ENCODE results near the gene SEMA3F. TPM values are rescaled to one million over a fixed set of nuclear protein-coding genes. Genes with fewer than 3 reads are reported as not detected.

SEMA3F gene
- total RNA-seq, 6 experiments from 2014 or later, result 20.5 to 35.6 (median 22.8) TPM

DNA sequence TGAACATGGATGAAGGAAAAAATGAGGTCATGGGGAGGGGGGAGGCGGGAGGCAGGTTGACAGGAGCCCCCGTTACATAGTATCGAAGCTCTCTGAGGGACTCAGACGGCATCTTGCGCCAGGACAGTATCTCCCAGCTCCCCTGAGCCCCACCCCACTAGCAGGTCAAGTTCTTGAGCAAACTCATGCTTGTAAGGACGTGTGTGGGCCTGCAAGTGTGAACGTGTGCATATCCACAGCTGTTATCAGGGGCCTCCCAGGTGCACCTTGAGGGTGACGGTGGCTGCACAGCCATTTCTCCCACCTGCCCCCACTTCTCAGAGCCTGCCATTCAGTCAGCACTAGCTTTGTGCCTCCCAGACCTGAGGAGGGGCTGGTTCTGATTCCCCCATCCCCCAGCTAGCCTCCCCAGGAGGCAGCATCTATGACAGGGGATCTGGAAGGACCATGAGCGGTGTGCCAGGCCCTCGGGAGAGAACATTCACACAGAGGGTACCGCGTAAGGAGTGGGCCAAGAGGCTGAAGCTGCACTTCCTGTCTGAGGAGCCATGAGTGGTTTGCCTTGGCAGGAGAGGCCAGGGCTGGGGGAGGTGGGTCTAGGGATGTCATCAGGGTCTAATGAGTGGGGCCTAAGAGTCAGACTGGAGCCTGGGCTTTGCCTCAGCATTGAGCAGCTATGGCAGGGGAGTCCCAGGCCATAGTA, 2.9 kb downstream of the SEMA3F start:
- TF ChIP-seq, protein P1, sequence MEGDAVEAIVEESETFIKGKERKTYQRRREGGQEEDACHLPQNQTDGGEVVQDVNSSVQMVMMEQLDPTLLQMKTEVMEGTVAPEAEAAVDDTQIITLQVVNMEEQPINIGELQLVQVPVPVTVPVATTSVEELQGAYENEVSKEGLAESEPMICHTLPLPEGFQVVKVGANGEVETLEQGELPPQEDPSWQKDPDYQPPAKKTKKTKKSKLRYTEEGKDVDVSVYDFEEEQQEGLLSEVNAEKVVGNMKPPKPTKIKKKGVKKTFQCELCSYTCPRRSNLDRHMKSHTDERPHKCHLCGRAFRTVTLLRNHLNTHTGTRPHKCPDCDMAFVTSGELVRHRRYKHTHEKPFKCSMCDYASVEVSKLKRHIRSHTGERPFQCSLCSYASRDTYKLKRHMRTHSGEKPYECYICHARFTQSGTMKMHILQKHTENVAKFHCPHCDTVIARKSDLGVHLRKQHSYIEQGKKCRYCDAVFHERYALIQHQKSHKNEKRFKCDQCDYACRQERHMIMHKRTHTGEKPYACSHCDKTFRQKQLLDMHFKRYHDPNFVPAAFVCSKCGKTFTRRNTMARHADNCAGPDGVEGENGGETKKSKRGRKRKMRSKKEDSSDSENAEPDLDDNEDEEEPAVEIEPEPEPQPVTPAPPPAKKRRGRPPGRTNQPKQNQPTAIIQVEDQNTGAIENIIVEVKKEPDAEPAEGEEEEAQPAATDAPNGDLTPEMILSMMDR (IDR thresholded peaks at IDR 0.05), result no peak
- peak overlapping the region; percentile 67 for H3K27ac Mint-ChIP-seq
- no peaks in the 10 kb centered on the region for H3K9me3 Mint-ChIP-seq
- H3K4me1 Mint-ChIP-seq (ENCODE audit: low read depth), result peaks cover 60% of the 10 kb centered on the region
- H3K4me3 Mint-ChIP-seq, result no peak overlapping the region; the same call in 1 of the 2 replicates
- no peaks in the 10 kb centered on the region for H3K36me3 Mint-ChIP-seq (ENCODE audit: low read depth)
- DNase-seq, result no peak
- H3K27me3 Mint-ChIP-seq (ENCODE audit: insufficient read depth), result peaks cover 6% of the 10 kb centered on the region

DNA sequence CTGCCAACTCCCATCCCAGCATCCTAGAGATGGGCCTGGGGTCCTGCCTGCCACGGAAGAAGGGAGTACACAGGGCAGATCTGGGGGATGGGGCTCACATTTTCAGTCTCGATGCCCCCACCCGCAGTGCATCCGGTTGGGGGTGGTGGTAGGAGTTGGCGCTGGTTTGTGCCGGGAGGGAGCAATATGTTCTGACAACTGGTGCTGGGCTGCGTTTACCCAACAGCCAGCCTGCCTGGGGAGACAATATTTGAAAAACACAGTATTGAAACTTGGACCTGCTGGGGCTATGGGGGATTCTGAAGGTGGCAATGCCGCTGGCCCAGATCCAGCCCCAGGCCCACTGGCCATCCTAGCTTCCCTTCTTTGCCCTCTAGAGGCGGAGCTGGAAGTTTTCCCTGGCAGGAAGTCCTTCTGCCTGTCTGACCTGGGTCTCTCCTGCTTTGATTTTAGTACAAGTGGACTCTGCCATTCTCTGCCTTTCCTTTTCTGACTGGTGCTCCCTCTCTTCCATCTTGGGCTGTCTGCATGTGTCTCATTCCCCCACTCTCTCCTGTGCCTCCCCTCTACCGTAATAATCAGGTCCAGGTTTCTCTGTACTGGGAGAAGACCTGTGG, 3.5 kb downstream of the SEMA3F start:
- no peak for DNase-seq
- Mint-ChIP-seq H3K9me3 (no peaks in the 10 kb centered on the region), H3K4me3 (no peak overlapping the region), H3K36me3 (ENCODE audit: low read depth) (no peaks in the 10 kb centered on the region), H3K27ac (peak overlapping the region; percentile 49), H3K27me3 (ENCODE audit: insufficient read depth) (peaks cover 5% of the 10 kb centered on the region), H3K4me1 (ENCODE audit: low read depth) (peaks cover 66% of the 10 kb centered on the region)
- TF ChIP-seq, protein P1 (IDR thresholded peaks at IDR 0.05), result no peak; the same call in 1 of the 2 replicates

DNA sequence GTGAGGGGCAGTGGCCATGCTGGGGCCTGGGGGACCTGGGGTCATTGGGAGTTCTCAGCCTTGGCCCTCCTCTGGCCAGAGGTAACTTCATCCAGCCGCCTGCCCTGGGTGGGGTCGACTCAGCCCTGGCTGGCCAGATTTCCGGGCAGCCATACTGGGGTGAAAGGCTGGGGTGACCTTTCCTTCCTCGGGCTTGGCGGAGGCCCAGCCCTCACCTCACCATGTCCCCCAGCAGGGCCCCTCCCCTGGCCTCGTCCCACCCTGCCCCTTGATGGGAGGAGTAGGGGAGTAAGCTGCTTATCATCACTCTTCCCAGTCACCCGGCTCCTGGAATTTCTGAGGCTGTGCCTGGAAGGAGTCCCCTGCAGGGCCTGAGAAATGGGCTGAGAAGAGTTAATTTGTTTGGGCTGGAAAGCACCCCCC, 5.4 kb downstream of the SEMA3F start:
- H3K9me3 Mint-ChIP-seq, result no peaks in the 10 kb centered on the region
- TF ChIP-seq, protein P1 (IDR thresholded peaks at IDR 0.05), result no peak
- H3K27me3 Mint-ChIP-seq (ENCODE audit: insufficient read depth), result no peaks in the 10 kb centered on the region; the same call in 1 of the 2 replicates
- H3K4me3 Mint-ChIP-seq, result no peak overlapping the region
- H3K36me3 Mint-ChIP-seq (ENCODE audit: low read depth), result no peaks in the 10 kb centered on the region
- DNase-seq, result no peak
- no peak overlapping the region for H3K27ac Mint-ChIP-seq
- H3K4me1 Mint-ChIP-seq (ENCODE audit: low read depth), result peaks cover 80% of the 10 kb centered on the region

DNA sequence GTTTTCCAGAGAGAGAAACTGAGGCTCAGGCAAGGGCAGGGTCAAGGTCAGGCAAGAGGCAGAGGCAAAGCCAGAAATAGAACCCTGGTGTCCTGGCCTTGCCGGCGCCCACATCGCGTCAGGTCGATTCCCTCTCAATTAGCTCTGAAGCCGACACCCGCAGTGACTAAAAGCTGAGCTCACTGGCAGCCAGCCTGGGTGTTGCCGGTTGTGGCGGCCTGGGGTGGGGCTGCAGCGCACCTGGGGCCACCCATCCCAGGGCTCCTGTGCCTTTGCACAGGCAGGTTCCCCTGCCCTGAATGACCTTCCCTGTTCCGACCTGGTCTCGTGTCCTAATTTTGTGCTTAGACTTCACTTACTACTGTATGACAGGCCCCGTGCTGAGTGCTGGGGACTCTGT, 6.2 kb downstream of the SEMA3F start:
- no peaks in the 10 kb centered on the region for H3K9me3 Mint-ChIP-seq
- H3K4me1 Mint-ChIP-seq (ENCODE audit: low read depth), result peaks cover 80% of the 10 kb centered on the region
- DNase-seq, result no peak
- H3K27me3 Mint-ChIP-seq (ENCODE audit: insufficient read depth), result no peaks in the 10 kb centered on the region; the same call in 1 of the 2 replicates
- H3K36me3 Mint-ChIP-seq (ENCODE audit: low read depth), result no peaks in the 10 kb centered on the region
- TF ChIP-seq, protein P1 (IDR thresholded peaks at IDR 0.05), result no peak
- H3K4me3 Mint-ChIP-seq, result no peak overlapping the region
- no peak overlapping the region for H3K27ac Mint-ChIP-seq

DNA sequence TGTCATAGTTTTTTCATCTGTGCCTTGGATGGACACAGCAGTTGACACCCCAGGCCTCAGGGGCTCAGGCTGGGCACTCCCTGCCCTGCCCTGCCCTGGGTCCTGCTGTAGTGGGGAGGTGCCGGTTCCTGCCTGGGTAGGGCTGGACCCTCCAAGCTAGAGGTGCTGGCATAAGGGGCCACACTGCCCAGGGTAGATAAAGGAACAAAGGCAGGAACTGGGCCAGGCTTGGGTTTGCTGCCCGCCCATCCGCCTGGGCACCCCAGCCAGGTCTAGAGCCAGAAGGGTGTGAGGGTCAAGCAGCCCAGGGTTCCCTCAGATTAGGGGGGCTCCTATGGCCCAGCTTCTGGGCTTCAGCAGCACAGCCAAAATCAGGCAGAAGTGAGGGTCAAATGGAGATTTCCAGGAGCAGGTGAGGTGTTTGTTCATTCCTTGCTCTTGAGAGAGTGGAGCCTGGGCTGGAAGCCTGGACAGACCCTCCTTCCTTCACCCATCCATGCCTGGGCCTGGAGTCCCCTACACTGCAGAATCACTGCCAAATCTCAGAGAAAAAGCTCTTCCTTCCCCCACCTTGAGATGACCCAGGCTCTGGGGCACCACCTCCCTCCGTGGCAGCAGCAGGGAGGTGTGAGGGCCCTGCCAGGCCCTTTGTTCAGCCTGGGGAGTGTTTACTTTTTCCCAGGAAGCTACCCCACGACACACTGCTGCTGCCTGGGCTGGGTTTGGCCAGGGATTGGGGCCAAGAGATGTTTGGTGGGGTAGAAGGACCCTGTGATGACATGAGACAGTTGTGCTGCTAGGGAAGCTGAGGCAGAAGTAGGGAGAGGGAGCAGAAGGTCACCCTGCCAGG, 7.1 kb downstream of the SEMA3F start:
- peak overlapping the region; percentile 5; the same call in 1 of the 2 replicates for H3K27ac Mint-ChIP-seq
- H3K4me1 Mint-ChIP-seq (ENCODE audit: low read depth), result peaks cover 80% of the 10 kb centered on the region
- no peaks in the 10 kb centered on the region; the same call in 1 of the 2 replicates for H3K27me3 Mint-ChIP-seq (ENCODE audit: insufficient read depth)
- no peak for DNase-seq
- H3K4me3 Mint-ChIP-seq, result no peak overlapping the region
- TF ChIP-seq, protein P1 (IDR thresholded peaks at IDR 0.05), result no peak
- H3K36me3 Mint-ChIP-seq (ENCODE audit: low read depth), result no peaks in the 10 kb centered on the region
- H3K9me3 Mint-ChIP-seq, result no peaks in the 10 kb centered on the region

Data from HFFc6 (cell line).